SK-N-SH treated with all-trans-retinoic acid at 6 μM for 48 hours (cell line): ENCODE data around the gene GOLGA6B.
A peak's percentile ranks its signal among the peaks of the same experiment; 100 is the strongest.
"Not testable (repeated sequence)": the region's sequence is repeated elsewhere in the genome, so short reads cannot be mapped to it uniquely, and the experiment has no call there.

Experiments
- ATAC-seq: fragments of 200-7000 bp; cut with Tn5 transposase; 3 replicates; pipeline ENCODE4 v1.9.1; 2020; ENCODE audit warnings: mild to moderate bottlenecking, moderate library complexity
- BACH2 ChIP-seq: fragments of 250-450 bp; sonication (Bioruptor Pico); IDR thresholded peaks from 2 replicates; pipeline ENCODE4 v1.9.0; 2021; ENCODE audit warnings: mild to moderate bottlenecking, borderline replicate concordance
- ESRRG ChIP-seq: fragments of 250-450 bp; sonication (Bioruptor Pico); IDR thresholded peaks from 2 replicates; pipeline ENCODE4 v1.6.1; 2021; ENCODE audit warnings: mild to moderate bottlenecking
- ISL1 ChIP-seq: fragments of 250-450 bp; sonication (Bioruptor Pico); IDR thresholded peaks from 2 replicates; pipeline ENCODE4 v2.1.2; 2022; ENCODE audit warnings: mild to moderate bottlenecking, moderate library complexity
- SNAI2 ChIP-seq: fragments of 250-450 bp; sonication (Bioruptor Pico); IDR thresholded peaks from 2 replicates; pipeline ENCODE4 v1.5.0; 2020; ENCODE audit warnings: mild to moderate bottlenecking, moderate library complexity
- TOX ChIP-seq: fragments of 250-450 bp; sonication (Bioruptor Pico); IDR thresholded peaks from 2 replicates; pipeline ENCODE4 v1.8.0; 2021; ENCODE audit warnings: mild to moderate bottlenecking, moderate library complexity, borderline replicate concordance
- ZC3H10 ChIP-seq: fragments of 250-450 bp; sonication (Bioruptor Pico); IDR thresholded peaks from 2 replicates; pipeline ENCODE4 v1.5.1; 2021; ENCODE audit warnings: mild to moderate bottlenecking, moderate library complexity
- ZFP3 ChIP-seq: fragments of 250-450 bp; sonication (Bioruptor Pico); IDR thresholded peaks from 2 replicates; pipeline ENCODE4 v1.5.0; 2020; ENCODE audit warnings: mild to moderate bottlenecking, moderate library complexity
- ZFP30 ChIP-seq: fragments of 450-650 bp; formaldehyde crosslinking; IDR thresholded peaks from 2 replicates; pipeline ENCODE4 v1.5.0; 2022; ENCODE audit warnings: mild to moderate bottlenecking, moderate library complexity
- ZNF565 ChIP-seq: fragments of 450-650 bp; formaldehyde crosslinking; conservative IDR thresholded peaks from 2 replicates; pipeline ENCODE4 v1.5.0; 2020; ENCODE audit warnings: low read depth, mild to moderate bottlenecking, moderate library complexity
- ZNF8 ChIP-seq: fragments of 450-650 bp; formaldehyde crosslinking; IDR thresholded peaks from 2 replicates; pipeline ENCODE4 v1.5.0; 2020; ENCODE audit warnings: mild to moderate bottlenecking, moderate library complexity
- TF ChIP-seq, protein P1 (sequence below): fragments of 250-450 bp; sonication (Bioruptor Pico); IDR thresholded peaks from 2 replicates; pipeline ENCODE4 v1.8.0; 2020; ENCODE audit warnings: mild to moderate bottlenecking, moderate library complexity, borderline replicate concordance
- TF ChIP-seq, protein P2 (sequence below): fragments of 250-450 bp; sonication (Bioruptor Pico); IDR thresholded peaks from 2 replicates; pipeline ENCODE4 v1.5.1; 2020; ENCODE audit warnings: low read depth, mild to moderate bottlenecking, moderate library complexity
- TF ChIP-seq, protein P3 (sequence below): fragments of 250-450 bp; sonication (Bioruptor Pico); IDR thresholded peaks from 2 replicates; pipeline ENCODE4 v1.8.0; 2021; ENCODE audit warnings: low read depth, mild to moderate bottlenecking, moderate library complexity, borderline replicate concordance

Gene GOLGA6B

GRCh38 chr15:72614810-72615532, 39.5 kb upstream of the GOLGA6B start:
- TF ChIP-seq ZNF8: no peak
- ATAC-seq: no peak

GRCh38 chr15:72615533-72616233, 38.8 kb upstream of the GOLGA6B start:
- not testable (repeated sequence) for ATAC-seq

DNA sequence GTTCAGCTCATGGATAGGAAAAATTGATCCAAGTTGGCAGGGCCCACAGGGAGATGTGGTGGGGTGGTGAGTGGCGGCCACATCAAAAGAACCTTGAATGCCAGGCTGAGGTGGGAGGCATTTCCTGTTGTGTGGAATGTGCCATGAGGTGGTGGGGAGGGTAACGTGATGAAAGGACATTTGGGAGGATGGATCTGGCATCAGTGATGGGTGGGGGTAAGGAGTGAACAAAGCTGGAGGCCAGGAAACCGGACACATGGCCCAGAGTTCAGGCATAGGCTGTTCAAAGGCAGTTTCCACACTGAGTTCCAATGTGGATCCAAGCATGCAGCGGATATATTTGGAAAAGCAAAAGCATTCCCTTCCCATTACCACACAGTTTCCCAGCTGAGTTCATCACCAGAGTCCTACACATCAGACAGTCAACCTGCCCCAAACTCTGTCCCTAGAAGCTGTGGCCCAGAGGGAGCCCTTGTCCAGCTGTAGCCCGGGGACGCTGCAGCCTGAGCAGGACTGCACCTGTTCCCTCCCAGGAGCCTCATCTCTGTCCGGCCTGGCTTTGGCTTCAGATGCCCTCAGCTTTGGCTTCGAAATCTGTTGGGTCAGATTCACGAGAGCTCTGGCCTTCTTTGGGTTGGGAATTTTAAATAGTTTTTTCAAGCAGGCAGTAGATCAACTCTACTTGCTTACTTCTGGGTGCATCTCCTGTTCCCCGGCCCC, 37.8 kb upstream of the GOLGA6B start:
- TF ChIP-seq, protein P1, sequence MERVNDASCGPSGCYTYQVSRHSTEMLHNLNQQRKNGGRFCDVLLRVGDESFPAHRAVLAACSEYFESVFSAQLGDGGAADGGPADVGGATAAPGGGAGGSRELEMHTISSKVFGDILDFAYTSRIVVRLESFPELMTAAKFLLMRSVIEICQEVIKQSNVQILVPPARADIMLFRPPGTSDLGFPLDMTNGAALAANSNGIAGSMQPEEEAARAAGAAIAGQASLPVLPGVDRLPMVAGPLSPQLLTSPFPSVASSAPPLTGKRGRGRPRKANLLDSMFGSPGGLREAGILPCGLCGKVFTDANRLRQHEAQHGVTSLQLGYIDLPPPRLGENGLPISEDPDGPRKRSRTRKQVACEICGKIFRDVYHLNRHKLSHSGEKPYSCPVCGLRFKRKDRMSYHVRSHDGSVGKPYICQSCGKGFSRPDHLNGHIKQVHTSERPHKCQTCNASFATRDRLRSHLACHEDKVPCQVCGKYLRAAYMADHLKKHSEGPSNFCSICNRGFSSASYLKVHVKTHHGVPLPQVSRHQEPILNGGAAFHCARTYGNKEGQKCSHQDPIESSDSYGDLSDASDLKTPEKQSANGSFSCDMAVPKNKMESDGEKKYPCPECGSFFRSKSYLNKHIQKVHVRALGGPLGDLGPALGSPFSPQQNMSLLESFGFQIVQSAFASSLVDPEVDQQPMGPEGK (CRISPR knock-in tag): no peak
- no peak for TF ChIP-seq SNAI2 (CRISPR knock-in tag)
- no peak for TF ChIP-seq ZC3H10
- TF ChIP-seq ZFP3 (CRISPR knock-in tag): no peak
- no peak for TF ChIP-seq ISL1 (CRISPR knock-in tag)
- no peak for TF ChIP-seq TOX (CRISPR knock-in tag)
- TF ChIP-seq ZFP30 (CRISPR knock-in tag): no peak
- TF ChIP-seq BACH2 (CRISPR knock-in tag): no peak
- TF ChIP-seq ZNF8: no peak
- TF ChIP-seq ZNF565 (CRISPR knock-in tag): no peak
- TF ChIP-seq ESRRG (CRISPR knock-in tag): no peak
- TF ChIP-seq, protein P2, sequence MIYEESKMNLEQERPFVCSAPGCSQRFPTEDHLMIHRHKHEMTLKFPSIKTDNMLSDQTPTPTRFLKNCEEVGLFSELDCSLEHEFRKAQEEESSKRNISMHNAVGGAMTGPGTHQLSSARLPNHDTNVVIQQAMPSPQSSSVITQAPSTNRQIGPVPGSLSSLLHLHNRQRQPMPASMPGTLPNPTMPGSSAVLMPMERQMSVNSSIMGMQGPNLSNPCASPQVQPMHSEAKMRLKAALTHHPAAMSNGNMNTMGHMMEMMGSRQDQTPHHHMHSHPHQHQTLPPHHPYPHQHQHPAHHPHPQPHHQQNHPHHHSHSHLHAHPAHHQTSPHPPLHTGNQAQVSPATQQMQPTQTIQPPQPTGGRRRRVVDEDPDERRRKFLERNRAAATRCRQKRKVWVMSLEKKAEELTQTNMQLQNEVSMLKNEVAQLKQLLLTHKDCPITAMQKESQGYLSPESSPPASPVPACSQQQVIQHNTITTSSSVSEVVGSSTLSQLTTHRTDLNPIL (CRISPR knock-in tag): no peak
- TF ChIP-seq, protein P3, sequence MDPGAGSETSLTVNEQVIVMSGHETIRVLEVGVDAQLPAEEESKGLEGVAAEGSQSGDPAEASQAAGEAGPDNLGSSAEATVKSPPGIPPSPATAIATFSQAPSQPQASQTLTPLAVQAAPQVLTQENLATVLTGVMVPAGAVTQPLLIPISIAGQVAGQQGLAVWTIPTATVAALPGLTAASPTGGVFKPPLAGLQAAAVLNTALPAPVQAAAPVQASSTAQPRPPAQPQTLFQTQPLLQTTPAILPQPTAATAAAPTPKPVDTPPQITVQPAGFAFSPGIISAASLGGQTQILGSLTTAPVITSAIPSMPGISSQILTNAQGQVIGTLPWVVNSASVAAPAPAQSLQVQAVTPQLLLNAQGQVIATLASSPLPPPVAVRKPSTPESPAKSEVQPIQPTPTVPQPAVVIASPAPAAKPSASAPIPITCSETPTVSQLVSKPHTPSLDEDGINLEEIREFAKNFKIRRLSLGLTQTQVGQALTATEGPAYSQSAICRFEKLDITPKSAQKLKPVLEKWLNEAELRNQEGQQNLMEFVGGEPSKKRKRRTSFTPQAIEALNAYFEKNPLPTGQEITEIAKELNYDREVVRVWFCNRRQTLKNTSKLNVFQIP (CRISPR knock-in tag): no peak
- TF ChIP-seq, all 23 proteins: peak for 0
- no peak for ATAC-seq

DNA sequence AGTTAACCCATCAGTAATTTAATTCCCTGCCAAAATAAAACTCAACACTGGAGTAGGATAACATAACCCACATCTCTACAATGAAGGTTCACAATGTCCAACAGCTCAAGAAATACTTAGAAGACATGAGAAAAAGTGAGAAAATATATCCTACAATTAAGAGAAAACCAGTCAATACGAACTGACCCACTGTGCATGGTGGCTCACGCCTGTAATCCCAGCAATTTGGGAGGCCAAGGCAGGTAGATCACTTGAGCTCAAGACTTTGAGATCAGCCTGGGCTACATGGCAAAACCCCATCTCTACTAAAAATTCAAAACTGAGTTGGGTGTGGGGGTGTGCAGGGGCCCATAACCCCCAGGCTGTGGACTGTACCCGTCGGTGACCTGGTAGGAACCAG, 30.6 kb upstream of the GOLGA6B start:
- ATAC-seq: not testable (repeated sequence)

DNA sequence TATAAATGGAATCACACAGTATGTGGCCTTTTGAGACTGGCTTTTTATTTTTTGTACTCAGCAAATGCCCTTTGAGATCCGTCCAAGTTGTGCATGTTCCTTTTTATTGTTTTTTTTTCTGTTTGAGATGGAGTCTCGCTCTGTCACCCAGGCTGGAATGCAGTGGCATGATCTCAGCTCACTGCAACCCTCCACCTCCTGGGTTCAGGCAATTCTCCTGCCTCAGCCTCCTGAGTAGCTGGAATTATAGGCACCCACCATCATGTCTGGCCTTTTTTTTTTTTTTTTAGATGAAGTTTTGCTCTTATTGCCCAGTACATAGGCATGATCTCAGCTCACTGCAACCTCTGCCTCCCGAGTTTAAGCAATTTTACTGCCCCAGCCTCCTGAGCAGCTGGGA, 28.3 kb upstream of the GOLGA6B start:
- ATAC-seq: not testable (repeated sequence)

DNA sequence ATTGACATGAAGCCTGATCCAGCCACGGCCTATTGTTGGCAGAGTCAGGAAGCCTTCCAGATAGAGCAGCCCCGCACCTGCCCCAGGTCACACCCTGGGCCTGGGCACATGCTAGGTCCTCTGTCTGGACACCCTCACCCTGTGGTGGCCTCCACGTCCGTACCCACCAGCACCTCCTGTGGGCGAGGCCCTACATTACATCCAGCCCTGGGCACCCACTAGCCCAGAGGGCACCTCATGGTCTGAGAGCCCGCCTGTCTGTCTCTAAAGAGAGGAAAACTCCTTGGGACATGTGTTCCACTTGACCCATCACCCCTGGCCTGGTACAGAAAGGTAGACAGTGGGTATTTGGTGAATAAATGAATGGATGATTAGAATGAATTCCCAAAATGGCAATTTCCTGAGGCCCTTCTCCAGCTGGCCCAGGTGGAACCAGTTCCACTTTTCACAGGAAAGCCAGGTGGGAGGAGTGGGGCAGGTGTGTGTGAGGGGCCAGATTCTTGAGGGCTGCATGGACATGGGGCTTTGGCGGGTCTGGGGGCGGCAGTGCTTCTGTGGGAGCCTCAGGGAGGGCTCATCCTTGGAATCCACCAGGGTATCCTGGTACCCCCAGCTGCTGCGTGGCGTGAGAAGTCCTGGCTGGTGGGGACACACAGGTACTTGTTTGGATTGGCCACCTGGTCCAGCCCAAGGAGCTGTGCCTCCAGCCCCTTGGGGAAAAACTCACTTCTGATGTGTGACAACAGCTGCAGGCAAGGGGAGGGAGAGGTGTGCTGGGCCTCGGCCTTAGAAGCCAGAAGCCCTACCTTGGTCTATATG, 26.0 kb upstream of the GOLGA6B start:
- peak; percentile 51; the same call in 1 of the 3 replicates for ATAC-seq

GRCh38 chr15:72629068-72629570, 25.4 kb upstream of the GOLGA6B start:
- ATAC-seq: not testable (repeated sequence)

DNA sequence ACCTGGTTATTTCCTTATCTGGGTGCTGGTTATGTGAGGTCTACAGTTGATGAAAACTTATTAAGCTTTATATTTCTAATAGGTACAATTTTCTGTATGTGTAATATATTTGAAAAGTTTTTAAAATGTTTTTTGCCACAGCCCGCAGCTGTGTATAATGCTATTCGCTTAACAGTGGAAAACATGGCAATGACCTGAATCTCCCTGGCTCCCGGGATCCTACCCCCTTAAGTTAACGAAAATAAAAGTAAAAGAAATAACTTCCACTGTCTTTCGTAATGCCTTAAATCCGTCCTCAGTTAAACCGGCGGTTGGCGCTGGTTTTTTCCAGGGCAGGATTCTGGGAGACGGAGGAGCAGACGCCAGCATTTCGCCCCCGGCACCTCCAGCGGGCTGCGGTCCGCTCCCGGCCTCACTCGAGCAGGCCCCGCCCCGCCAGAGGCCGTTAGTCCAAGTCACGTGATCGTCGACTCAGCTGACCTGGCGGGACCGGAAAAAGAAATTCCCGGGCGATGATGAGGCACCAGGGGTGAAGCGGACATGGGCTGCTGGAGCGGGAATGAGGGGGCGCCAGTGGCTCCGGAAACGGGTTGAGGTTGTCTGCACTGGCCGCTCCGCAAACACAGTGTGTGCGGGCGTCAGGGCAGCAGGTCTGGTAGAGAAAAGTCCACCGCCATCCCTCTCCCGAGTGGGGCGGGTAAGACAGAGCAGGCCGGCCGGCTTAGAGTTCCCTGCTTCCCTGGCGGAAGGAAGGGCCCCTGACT, 17.8 kb upstream of the GOLGA6B start:
- ATAC-seq: peak; percentile 91

- not testable (repeated sequence) for ATAC-seq
Measured at GRCh38 chr15:72639759-72640483, 14.6 kb upstream of the GOLGA6B start.

DNA sequence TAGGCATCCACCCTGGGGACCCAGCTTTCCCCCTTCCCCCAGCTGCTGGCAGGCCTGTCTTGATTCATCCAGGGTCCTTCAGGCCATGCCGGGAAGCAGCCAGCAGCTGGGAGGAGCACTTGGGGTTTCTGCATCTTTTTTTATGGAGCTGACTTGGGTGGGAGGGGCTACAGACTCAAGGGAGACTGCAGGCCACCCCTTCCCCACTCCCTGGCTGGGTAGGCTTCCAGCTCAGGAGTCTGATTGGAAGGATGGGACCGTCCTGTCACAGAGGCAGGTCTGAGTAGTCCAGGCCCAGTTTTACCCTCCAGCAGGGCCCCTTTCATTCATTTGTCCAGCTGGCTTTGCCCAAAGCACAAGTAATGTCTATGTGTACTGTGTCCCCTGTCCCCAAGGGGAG, 12.2 kb upstream of the GOLGA6B start:
- not testable (repeated sequence) for ATAC-seq

- ATAC-seq: not testable (repeated sequence)
Measured at GRCh38 chr15:72648631-72649253, 5.8 kb upstream of the GOLGA6B start.
